B cell (primary cell): ENCODE data around the gene KRTAP9-4. TPM values are rescaled to one million over a fixed set of nuclear protein-coding genes. Genes with fewer than 3 reads are reported as not detected.
"Not testable (repeated sequence)": the region's sequence is repeated elsewhere in the genome, so short reads cannot be mapped to it uniquely, and the experiment has no call there.

Experiments
- ATAC-seq: fragments of 200-7000 bp; cut with Tn5 transposase; one replicate; pipeline ENCODE4 v1.10.0; 2021; ENCODE audit warnings: low read depth, mild to moderate bottlenecking, moderate number of reproducible peaks, moderate library complexity
- CTCF ChIA-PET: fragments of 350-600 bp; sonication (Branson Sonifier 250); formaldehyde crosslinking; loops from one replicate; lab custom pipeline; 2021; ENCODE audit warnings: antibody characterized with exemption, inconsistent platforms; lab: Charles Lee
- POLR2A ChIA-PET: fragments of 350-600 bp; sonication (Branson Sonifier 250); formaldehyde crosslinking; loops from one replicate; lab custom pipeline; 2021; ENCODE audit warnings: antibody characterized with exemption; lab: Charles Lee
- DNase-seq: peaks from one replicate; pipeline ENCODE4 v3.0.0; 2013
- H2AFZ ChIP-seq: 2 replicates; pipeline ENCODE4 v1.6.1; 2012; ENCODE audit warnings: mild to moderate bottlenecking, low read depth, low read length; ENCODE audit not compliant: insufficient read depth, poor library complexity, severe bottlenecking
- H3K27ac ChIP-seq, 2 donors: 1 replicate in 1 of 2; 2 replicates in 1 of 2; pipeline ENCODE4 v1.5.1; 2012 to 2013; ENCODE audit warnings: low read length in 2 of 2, mild to moderate bottlenecking in 2 of 2, moderate library complexity in 1 of 2
- H3K27me3 ChIP-seq, 4 experiments: fragments of 200-600 bp in 1 of 4; sonication (generic) in 1 of 4; replicated peaks in 1 of 4; 1 replicate in 2 of 4; 2 replicates in 2 of 4; pipeline versions ENCODE4 v1.6.1 to v1.7.0; 2013 to 2016; ENCODE audit warnings: low read length in 3 of 4, mild to moderate bottlenecking in 2 of 4, mixed read lengths in 1 of 4, moderate library complexity in 1 of 4; ENCODE audit not compliant: insufficient read depth in 4 of 4, control insufficient read depth in 3 of 4; ENCODE audit errors: control extremely low read depth in 1 of 4
- H3K36me3 ChIP-seq, 2 experiments: replicated peaks in 1 of 2; 1 replicate in 1 of 2; 2 replicates in 1 of 2; pipeline versions ENCODE4 v1.6.1 to v1.7.1; 2013; ENCODE audit warnings: low read length in 1 of 2; ENCODE audit not compliant: insufficient read depth in 2 of 2, control insufficient read depth in 1 of 2; ENCODE audit errors: control extremely low read depth in 1 of 2, extremely low read depth in 1 of 2
- H3K4me1 ChIP-seq, 2 donors: fragments of 200-600 bp in 1 of 2; sonication (generic) in 1 of 2; 1 replicate in 1 of 2; 2 replicates in 1 of 2; pipeline versions ENCODE4 v1.5.1 to v1.6.1; 2013 to 2017; ENCODE audit warnings: low read length in 2 of 2; ENCODE audit not compliant: control insufficient read depth in 2 of 2, insufficient read depth in 2 of 2
- H3K4me2 ChIP-seq: replicated peaks from 2 replicates; pipeline ENCODE3; 2012; ENCODE audit warnings: mild to moderate bottlenecking, low read depth, low read length; ENCODE audit not compliant: poor library complexity, severe bottlenecking
- H3K4me3 ChIP-seq, 5 experiments: fragments of 200-600 bp in 1 of 5; sonication (generic) in 1 of 5; 1 replicate in 3 of 5; 2 replicates in 2 of 5; pipeline versions ENCODE4 v1.5.1 to v1.7.0; 2011 to 2016; ENCODE audit warnings: low read length in 4 of 5, mild to moderate bottlenecking in 4 of 5, low read depth in 2 of 5, control low read depth in 1 of 5, moderate library complexity in 1 of 5; ENCODE audit not compliant: insufficient read depth in 1 of 5; ENCODE audit errors: control extremely low read depth in 1 of 5, extremely low read depth in 1 of 5
- H3K79me2 ChIP-seq: fragments of 200-600 bp; sonication (generic); one replicate; pipeline ENCODE4 v1.6.0; 2016; ENCODE audit warnings: low read length; ENCODE audit not compliant: control insufficient read depth, insufficient read depth
- H3K9ac ChIP-seq: fragments of 200-600 bp; sonication (generic); 2 replicates; pipeline ENCODE4 v1.6.1; 2017; ENCODE audit warnings: mild to moderate bottlenecking, low read length, moderate library complexity
- H3K9me3 ChIP-seq, 3 donors: one replicate each; pipeline versions ENCODE4 v1.6.1 to v1.7.1; 2013; ENCODE audit warnings: low read length in 2 of 3; ENCODE audit not compliant: control insufficient read depth in 2 of 3, insufficient read depth in 1 of 3; ENCODE audit errors: control extremely low read depth in 1 of 3
- H4K20me1 ChIP-seq: 2 replicates; pipeline ENCODE4 v1.6.0; 2012; ENCODE audit warnings: mild to moderate bottlenecking, low read length; ENCODE audit not compliant: insufficient read depth, control insufficient read depth, poor library complexity, severe bottlenecking
- H3K27ac Mint-ChIP-seq: one replicate; pipeline ENCODE4 v1.8.0; 2021; ENCODE audit warnings: mixed read lengths
- H3K27me3 Mint-ChIP-seq: one replicate; pipeline ENCODE4 v1.8.0; 2021; ENCODE audit warnings: mixed read lengths
- H3K4me1 Mint-ChIP-seq: one replicate; pipeline ENCODE4 v1.8.0; 2021; ENCODE audit warnings: mixed read lengths
- H3K4me3 Mint-ChIP-seq: one replicate; pipeline ENCODE4 v1.8.0; 2021; ENCODE audit warnings: mixed read lengths
- H3K9me3 Mint-ChIP-seq: one replicate; pipeline ENCODE4 v1.8.0; 2022; ENCODE audit warnings: mixed read lengths; ENCODE audit not compliant: insufficient read depth
- EZH2 ChIP-seq: IDR thresholded peaks from 2 replicates; pipeline ENCODE4 v1.6.1; 2012; ENCODE audit warnings: borderline replicate concordance, low read depth, mild to moderate bottlenecking, moderate library complexity, low read length; ENCODE audit not compliant: insufficient read depth, poor library complexity, severe bottlenecking
- WGBS: methylation state at CpG from one replicate; pipeline ENCODE4 v1.1.5; 2013; ENCODE audit warnings: missing lambda C conversion rate; ENCODE audit not compliant: insufficient coverage; 5-methylcytosine and 5-hydroxymethylcytosine counted together
- intact Hi-C: fragments of 100-400 bp; cut with micrococcal nuclease; formaldehyde crosslinking; loops from one replicate; pipeline ENCODE4 v1.10.0; 2022
- polyA plus RNA-seq: library from polyadenylated mRNA; depleted of rRNA; stranded (reverse); fragments of >200 nt; gene quantifications from 2 replicates; pipeline ENCODE4 v1.2.3, GENCODE V29; 2012
- total RNA-seq, 2 donors: library from RNA; stranded (reverse); fragments of 120-200 nt in 1 of 2; gene quantifications; 1 replicate in 1 of 2; 2 replicates in 1 of 2; pipeline versions ENCODE4 v1.2.3 to v1.2.4, GENCODE V29; 2013 to 2022
- TF ChIP-seq, protein P1 (sequence below): fragments of 200-600 bp; IDR thresholded peaks from one replicate; pipeline ENCODE4 v1.8.0; 2022; ENCODE audit warnings: antibody characterized with exemption, mild to moderate bottlenecking

The KRTAP9-4 gene
- total and polyA plus RNA-seq, 2 donors (not counting 1 experiment from before 2014, with no cell fraction given): not detected

GRCh38 chr17:41223821-41224220, 25.7 kb upstream of the KRTAP9-4 start:
- no peak overlapping the region for H3K4me3 Mint-ChIP-seq
- ATAC-seq (no peak), DNase-seq (no peak)
- Histone ChIP-seq H3K4me3 (no peak overlapping the region), H3K79me2 (no peaks in the 10 kb centered on the region), H2AFZ (no peak overlapping the region), H3K9ac (no peak overlapping the region), H4K20me1 (no peaks in the 10 kb centered on the region), H3K4me1 (no peaks in the 10 kb centered on the region), H3K9me3 (peaks cover 0 to 4% (median 0%) of the 10 kb centered on the region in 3 donors), H3K4me2 (no peak overlapping the region), H3K36me3 (no peaks in the 10 kb centered on the region), H3K27ac (no peak overlapping the region), H3K27me3 (no peaks in the 10 kb centered on the region)
- no peaks in the 10 kb centered on the region for H3K4me1 Mint-ChIP-seq
- H3K27me3 Mint-ChIP-seq: peaks cover 30% of the 10 kb centered on the region
- intact Hi-C loops: no loop called here
- H3K27ac Mint-ChIP-seq: no peak overlapping the region
- no CpG with 5 or more reads among the region's 2 CpGs for WGBS
- no peaks in the 10 kb centered on the region for H3K9me3 Mint-ChIP-seq
- POLR2A ChIA-PET: no interaction called here
- no peak for TF ChIP-seq EZH2
- CTCF ChIA-PET: no interaction called here

GRCh38 chr17:41226051-41226450, 23.4 kb upstream of the KRTAP9-4 start:
- Mint-ChIP-seq H3K27ac (no peak overlapping the region), H3K4me1 (peaks cover 2% of the 10 kb centered on the region), H3K9me3 (no peaks in the 10 kb centered on the region), H3K4me3 (no peak overlapping the region), H3K27me3 (peaks cover 26% of the 10 kb centered on the region)
- no peak for DNase-seq
- Histone ChIP-seq H3K27ac (no peak overlapping the region), H3K4me3 (no peak overlapping the region), H3K4me1 (peaks cover 0 to 4% of the 10 kb centered on the region in 2 donors), H3K27me3 (no peaks in the 10 kb centered on the region), H2AFZ (no peak overlapping the region), H4K20me1 (no peaks in the 10 kb centered on the region), H3K36me3 (no peaks in the 10 kb centered on the region), H3K79me2 (no peaks in the 10 kb centered on the region), H3K9ac (no peak overlapping the region), H3K9me3 (no peaks in the 10 kb centered on the region), H3K4me2 (no peak overlapping the region)
- ChIA-PET CTCF (no interaction called here), POLR2A (no interaction called here)
- TF ChIP-seq, protein P1, sequence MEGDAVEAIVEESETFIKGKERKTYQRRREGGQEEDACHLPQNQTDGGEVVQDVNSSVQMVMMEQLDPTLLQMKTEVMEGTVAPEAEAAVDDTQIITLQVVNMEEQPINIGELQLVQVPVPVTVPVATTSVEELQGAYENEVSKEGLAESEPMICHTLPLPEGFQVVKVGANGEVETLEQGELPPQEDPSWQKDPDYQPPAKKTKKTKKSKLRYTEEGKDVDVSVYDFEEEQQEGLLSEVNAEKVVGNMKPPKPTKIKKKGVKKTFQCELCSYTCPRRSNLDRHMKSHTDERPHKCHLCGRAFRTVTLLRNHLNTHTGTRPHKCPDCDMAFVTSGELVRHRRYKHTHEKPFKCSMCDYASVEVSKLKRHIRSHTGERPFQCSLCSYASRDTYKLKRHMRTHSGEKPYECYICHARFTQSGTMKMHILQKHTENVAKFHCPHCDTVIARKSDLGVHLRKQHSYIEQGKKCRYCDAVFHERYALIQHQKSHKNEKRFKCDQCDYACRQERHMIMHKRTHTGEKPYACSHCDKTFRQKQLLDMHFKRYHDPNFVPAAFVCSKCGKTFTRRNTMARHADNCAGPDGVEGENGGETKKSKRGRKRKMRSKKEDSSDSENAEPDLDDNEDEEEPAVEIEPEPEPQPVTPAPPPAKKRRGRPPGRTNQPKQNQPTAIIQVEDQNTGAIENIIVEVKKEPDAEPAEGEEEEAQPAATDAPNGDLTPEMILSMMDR: no peak
- TF ChIP-seq EZH2: no peak
- intact Hi-C loops: no loop called here
- WGBS: 100% methylated on average over 2 of the region's 6 CpGs
- no peak for ATAC-seq

- H3K4me2 ChIP-seq, H2AFZ ChIP-seq, H3K9ac ChIP-seq, H4K20me1 ChIP-seq, H3K9me3 ChIP-seq, H3K4me3 Mint-ChIP-seq, CTCF ChIA-PET, H3K4me1 ChIP-seq, DNase-seq, H3K4me1 Mint-ChIP-seq, intact Hi-C loops, H3K36me3 ChIP-seq, H3K27ac Mint-ChIP-seq, POLR2A ChIA-PET, H3K4me3 ChIP-seq, ATAC-seq, H3K27me3 ChIP-seq, H3K9me3 Mint-ChIP-seq, H3K27ac ChIP-seq, H3K79me2 ChIP-seq: not testable (repeated sequence)
- 75% methylated on average over 2 of the region's 4 CpGs for WGBS
- peaks cover 24% of the 10 kb centered on the region for H3K27me3 Mint-ChIP-seq
Measured at GRCh38 chr17:41226598-41227095, 22.8 kb upstream of the KRTAP9-4 start, which contains the start of gene KRTAP9-2. KRTAP9-2 (plus strand) TSS chr17:41226648; CDS start chr17:41226655, 7 bp downstream.
